ENCODE results near the gene IL13.

IL13 gene

DNA sequence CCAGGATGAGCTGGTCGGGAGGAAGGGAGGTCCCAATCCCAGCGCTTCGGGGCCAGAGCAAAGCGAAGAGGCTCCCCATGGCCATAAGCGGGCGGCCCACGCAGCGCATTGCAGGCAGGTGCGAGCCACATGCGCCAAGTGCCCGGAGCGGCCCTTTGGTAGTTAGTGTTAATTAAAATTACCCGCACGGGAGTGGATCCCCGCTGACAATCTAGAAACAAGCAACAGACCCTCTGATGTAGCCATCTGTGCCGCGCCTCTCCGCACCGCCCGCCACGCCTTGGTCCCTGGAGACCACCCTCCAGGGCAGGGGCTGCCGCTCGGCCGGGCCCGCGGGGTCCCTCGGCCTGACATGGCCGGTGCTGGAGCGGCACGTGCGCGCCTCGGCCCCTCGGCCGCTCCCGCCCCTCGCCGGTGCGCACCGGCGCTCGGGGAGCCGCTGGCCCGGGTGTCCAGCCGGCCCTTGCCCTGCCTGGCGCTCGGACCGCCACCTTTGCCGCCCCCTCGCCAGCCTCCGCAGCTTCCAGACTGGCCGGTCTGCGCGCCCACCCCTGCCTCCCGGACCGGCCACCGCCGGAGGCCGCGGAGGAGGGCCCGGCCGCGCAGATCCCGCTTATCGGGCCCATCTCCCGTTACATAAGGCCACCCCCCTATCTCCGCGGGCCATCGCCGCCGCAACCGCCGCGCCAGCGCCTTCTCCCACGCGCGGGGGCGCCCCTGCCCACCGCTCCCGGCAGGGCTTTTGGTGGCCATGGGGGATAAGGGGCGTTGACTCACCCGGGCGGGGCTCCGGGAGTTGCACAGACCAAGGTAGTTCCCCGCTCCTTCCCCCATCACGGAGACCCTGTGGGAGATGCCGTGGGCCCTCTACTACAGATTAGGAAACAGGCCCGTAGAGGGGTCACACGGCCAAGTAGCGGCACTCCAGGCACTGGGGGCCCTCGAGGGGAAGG is 1.9 kb upstream of the IL13 start:
- no peak; the same call in 1 of the 2 replicates for TF ChIP-seq RAD21 (IDR thresholded peaks at IDR 0.05; ENCODE audit: low read depth)
- TF ChIP-seq, protein P1, sequence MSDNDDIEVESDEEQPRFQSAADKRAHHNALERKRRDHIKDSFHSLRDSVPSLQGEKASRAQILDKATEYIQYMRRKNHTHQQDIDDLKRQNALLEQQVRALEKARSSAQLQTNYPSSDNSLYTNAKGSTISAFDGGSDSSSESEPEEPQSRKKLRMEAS (IDR thresholded peaks at IDR 0.05), result peak; percentile 42; the same call in 1 of the 2 replicates

DNA sequence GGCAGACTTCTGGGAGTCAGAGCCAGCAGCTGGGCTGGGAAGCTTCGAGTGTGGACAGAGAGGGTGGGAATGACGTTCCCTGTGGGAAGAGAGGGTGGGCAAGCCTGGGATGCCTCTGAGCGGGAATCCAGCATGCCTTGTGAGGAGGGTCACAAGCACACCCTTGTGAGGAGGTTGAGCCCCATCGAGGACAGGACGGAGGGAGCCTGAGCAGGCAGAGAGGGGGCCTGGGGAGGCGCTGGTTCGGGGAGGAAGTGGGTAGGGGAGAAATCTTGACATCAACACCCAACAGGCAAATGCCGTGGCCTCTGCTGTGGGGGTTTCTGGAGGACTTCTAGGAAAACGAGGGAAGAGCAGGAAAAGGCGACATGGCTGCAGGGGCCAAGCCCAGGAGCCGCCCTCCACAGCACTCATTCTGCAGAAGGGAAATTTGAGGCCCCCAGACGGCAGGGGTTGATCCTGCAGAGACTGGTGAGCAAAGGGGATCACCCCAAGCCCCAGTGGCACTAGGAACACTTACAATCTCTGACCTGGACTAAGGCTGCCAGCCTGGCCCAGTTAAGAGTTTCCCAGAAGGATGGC is 1.1 kb upstream of the IL13 start:
- no peak for TF ChIP-seq CEBPB (IDR thresholded peaks at IDR 0.05)

DNA sequence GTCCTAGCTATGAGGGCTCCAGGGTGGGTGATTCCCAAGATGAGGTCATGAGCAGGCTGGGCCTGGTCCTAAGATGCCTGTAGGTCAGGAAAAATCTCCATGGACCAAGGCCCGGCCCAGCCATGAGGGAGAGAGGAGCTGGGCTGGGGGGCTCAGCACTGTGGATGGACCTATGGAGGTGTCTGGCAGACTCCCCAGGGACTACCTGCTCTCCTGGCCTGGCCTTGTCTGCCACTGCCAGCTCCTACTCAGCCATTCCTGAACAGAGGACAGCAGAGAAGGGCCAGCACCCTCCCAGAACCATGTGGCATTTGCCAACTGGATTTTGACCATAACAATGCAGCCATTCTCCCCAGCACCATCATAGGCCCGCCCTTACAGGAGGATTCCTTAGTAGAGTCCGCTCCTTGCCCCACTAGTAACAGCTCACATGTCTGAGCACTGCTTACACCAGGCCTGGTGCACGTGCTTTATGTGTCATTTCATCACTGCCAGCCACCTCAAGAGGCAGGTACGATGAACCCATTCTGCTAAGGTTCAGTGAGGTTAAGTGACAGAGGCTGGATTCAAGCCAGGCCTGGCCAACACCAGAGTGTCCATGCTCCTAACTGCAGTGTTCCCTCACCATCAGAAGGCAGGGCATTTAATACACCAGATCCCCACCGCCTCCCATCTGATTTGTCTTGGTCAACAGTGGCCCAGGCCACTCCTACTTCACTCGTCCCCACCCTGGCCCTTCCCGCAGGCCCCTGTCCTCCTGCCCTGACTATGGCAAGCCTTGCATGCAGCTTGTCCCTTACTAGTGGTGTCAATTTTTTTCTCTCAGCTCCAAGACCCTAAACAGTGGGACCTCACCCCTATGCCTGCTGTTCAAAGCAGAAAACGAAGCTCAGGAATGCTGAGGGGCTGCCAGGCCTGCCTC is 669 bp downstream of the IL13 start:
- no peak for TF ChIP-seq TAF1 (IDR thresholded peaks at IDR 0.05; ENCODE audit: low read depth)
- TF ChIP-seq CREB1 (IDR thresholded peaks at IDR 0.05; ENCODE audit: low read depth), result no peak
- no peak for TF ChIP-seq FOXM1 (IDR thresholded peaks at IDR 0.05; ENCODE audit: borderline replicate concordance, low read depth)

DNA sequence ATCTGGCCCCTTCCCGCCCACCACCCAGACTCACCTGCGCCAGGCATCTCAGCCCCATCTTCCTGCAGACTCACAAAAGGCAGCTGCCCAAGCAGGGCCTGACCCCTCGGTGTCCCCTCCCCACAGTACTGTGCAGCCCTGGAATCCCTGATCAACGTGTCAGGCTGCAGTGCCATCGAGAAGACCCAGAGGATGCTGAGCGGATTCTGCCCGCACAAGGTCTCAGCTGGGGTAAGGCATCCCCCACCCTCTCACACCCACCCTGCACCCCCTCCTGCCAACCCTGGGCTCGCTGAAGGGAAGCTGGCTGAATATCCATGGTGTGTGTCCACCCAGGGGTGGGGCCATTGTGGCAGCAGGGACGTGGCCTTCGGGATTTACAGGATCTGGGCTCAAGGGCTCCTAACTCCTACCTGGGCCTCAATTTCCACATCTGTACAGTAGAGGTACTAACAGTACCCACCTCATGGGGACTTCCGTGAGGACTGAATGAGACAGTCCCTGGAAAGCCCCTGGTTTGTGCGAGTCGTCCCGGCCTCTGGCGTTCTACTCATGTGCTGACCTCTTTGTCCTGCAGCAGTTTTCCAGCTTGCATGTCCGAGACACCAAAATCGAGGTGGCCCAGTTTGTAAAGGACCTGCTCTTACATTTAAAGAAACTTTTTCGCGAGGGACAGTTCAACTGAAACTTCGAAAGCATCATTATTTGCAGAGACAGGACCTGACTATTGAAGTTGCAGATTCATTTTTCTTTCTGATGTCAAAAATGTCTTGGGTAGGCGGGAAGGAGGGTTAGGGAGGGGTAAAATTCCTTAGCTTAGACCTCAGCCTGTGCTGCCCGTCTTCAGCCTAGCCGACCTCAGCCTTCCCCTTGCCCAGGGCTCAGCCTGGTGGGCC is 1.9 kb downstream of the IL13 start:
- TF ChIP-seq, protein P1 (IDR thresholded peaks at IDR 0.05), result no peak
- no peak for TF ChIP-seq RAD21 (IDR thresholded peaks at IDR 0.05; ENCODE audit: low read depth)
- TF ChIP-seq EGR1 (IDR thresholded peaks at IDR 0.05), result no peak
- no peak for TF ChIP-seq ZBTB7A (IDR thresholded peaks at IDR 0.05; ENCODE audit: low read depth)
- TF ChIP-seq EP300 (IDR thresholded peaks at IDR 0.05; ENCODE audit: borderline replicate concordance), result no peak
- no peak for TF ChIP-seq YY1 (IDR thresholded peaks at IDR 0.05; ENCODE audit: low read depth)
- TF ChIP-seq NFIC (IDR thresholded peaks at IDR 0.05), result no peak
- TF ChIP-seq TEAD4 (IDR thresholded peaks at IDR 0.05), result no peak
- TF ChIP-seq, protein P2, sequence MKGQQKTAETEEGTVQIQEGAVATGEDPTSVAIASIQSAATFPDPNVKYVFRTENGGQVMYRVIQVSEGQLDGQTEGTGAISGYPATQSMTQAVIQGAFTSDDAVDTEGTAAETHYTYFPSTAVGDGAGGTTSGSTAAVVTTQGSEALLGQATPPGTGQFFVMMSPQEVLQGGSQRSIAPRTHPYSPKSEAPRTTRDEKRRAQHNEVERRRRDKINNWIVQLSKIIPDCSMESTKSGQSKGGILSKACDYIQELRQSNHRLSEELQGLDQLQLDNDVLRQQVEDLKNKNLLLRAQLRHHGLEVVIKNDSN (IDR thresholded peaks at IDR 0.05), result no peak

DNA sequence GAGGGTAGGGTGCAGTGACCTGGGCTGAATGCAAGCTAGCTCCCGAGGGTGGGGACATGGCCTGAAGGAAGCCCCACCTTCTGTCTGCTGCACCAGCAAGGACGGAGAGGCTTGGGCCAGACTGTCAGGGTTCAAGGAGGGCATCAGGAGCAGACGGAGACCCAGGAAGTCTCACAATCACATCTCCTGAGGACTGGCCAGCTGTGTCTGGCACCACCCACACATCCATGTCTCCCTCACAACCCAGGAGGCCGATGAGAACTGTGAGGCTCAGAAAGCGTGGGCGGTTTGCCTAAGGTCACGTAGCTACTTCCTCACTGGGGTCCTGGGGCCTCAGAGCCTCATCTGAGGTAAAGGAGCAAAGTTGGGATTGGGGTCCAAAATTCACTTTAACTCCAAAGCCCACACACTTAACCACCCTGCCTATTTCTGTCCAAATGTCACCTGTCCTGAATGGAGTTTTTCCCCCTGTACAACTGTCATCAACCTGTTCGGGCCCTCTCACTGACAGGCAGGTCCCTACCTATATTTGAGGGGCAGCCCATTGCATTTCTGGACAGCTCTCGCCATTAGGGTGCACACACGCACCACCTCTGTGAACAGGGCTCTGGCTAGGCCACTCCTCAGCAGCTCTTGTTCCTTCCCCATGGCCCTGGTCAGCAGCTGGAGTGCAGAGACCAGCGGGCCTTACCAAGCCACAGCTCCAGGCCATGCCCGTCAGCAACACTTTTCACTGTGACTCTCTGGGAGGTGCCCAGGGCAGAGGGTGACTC is 3.4 kb downstream of the IL13 start:
- peak; percentile 49; the same call in 1 of the 2 replicates for TF ChIP-seq RAD21 (IDR thresholded peaks at IDR 0.05; ENCODE audit: low read depth)
- TF ChIP-seq TCF12 (IDR thresholded peaks at IDR 0.05; ENCODE audit: low read depth), result no peak

DNA sequence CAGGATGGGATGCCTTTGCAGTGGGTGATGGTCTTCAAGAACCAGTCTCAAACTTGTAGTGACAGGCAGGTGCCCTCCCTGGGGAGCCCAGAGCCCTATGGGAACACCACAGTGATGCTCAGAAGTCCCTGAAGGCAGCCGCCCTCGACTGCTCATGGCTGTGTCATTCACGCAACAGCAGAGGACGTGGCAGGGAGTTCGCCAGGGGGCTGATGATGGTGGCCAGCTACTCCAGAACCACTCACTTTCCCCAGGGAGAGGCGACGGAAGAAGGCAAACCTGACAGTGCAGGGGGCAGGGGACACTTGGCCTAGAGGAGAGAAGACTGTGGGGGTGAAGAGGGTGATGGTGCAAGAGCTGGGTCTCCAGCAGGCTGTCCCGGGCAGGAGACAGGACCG is 4.0 kb downstream of the IL13 start:
- TF ChIP-seq, protein P1 (IDR thresholded peaks at IDR 0.05), result no peak
- no peak for TF ChIP-seq RAD21 (IDR thresholded peaks at IDR 0.05; ENCODE audit: low read depth)

DNA sequence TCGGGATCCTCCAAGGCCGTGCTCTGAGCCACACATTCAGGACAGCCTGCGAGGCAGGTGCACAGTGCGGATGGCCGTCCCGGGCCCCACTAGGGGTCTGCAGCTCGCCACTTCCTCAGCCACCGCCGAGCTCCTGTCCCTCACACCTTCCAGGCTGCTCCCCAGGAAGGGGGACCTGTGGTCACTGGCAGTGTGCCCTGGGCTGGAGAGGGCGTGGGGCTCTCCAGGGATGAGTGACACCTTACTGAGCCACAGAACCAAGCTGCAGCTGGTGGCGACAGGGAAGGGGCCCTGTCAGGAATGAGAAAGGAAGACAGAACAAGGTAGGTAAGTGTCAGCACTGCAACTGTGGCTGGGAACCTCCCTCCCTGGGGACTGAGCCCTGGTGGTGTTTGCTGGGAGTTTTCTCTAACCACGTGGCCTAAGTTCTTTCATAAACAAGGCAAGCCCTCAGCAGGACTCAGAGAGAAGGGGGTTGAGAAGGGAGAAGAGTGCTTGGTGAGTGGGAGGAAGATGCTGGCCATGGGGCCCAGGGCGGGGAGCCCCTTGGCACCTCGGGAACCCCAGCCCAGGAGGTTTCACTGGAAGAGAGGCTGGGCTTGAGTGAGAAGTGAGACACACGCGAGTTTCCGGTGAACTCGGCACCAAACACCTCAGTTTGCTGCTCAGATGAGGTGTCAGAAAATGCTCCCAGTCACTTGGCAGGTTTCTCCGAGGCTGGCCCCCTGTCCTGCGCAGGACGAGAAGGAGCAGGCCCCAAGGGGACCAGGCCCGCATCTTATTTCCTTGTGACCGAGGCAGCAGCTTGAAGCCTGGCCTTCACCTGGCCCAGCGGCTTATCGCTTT is 5.2 kb downstream of the IL13 start:
- TF ChIP-seq CREB1 (IDR thresholded peaks at IDR 0.05; ENCODE audit: low read depth) (no peak), RAD21 (IDR thresholded peaks at IDR 0.05; ENCODE audit: low read depth) (no peak), ZBTB7A (IDR thresholded peaks at IDR 0.05; ENCODE audit: low read depth) (no peak), FOXM1 (IDR thresholded peaks at IDR 0.05; ENCODE audit: borderline replicate concordance, low read depth) (no peak)
- TF ChIP-seq, protein P2 (IDR thresholded peaks at IDR 0.05), result peak; percentile 37; the same call in 1 of the 2 replicates
- TF ChIP-seq, protein P1 (IDR thresholded peaks at IDR 0.05), result no peak
